SK-N-SH (cell line): ENCODE data around the gene NSL1. TPM values are rescaled to one million over a fixed set of nuclear protein-coding genes. Genes with fewer than 3 reads are reported as not detected.
A peak's percentile ranks its signal among the peaks of the same experiment; 100 is the strongest.

Experiments used
- CTCF ChIA-PET: fragments of 300-600, 350-600 bp; formaldehyde crosslinking; extraction: SDS; loops from one replicate; lab custom pipeline; 2021; lab: Yijun Ruan, JAX
- POLR2A ChIA-PET: fragments of 350-600 bp; sonication (Branson Sonifier 250); formaldehyde crosslinking; extraction: SDS; loops from one replicate; lab custom pipeline; 2020; ENCODE audit warnings: antibody characterized with exemption, inconsistent platforms; lab: Yijun Ruan, JAX
- DNase-seq: peaks from one replicate; pipeline ENCODE4 v3.0.0; 2012
- H2AFZ ChIP-seq: fragments of 200-600 bp; sonication (generic); 2 replicates; pipeline ENCODE4 v1.8.1; 2016; ENCODE audit warnings: antibody characterized with exemption, mild to moderate bottlenecking, low read depth
- H3F3A ChIP-seq: fragments of 200-600 bp; sonication (generic); replicated peaks from 2 replicates; pipeline ENCODE3; 2016; ENCODE audit warnings: antibody characterized with exemption, mild to moderate bottlenecking; ENCODE audit not compliant: insufficient read depth
- H3K27ac ChIP-seq, 2 experiments: fragments of 200-500 bp in 1 of 2; fragments of 200-600 bp in 1 of 2; sonication (Bioruptor generic) in 1 of 2; sonication (generic), shearing (Covaris generic) in 1 of 2; 2 replicates each; pipeline versions ENCODE4 v1.5.1 to v1.6.1; 2014 to 2016; ENCODE audit warnings: low read depth in 2 of 2, inconsistent platforms in 1 of 2, low read length in 1 of 2, mild to moderate bottlenecking in 1 of 2, mixed read lengths in 1 of 2
- H3K27me3 ChIP-seq: fragments of 200-600 bp; sonication (generic), shearing (Covaris generic); 2 replicates; pipeline ENCODE4 v1.6.1; 2016; ENCODE audit warnings: mixed run types; ENCODE audit not compliant: insufficient read depth
- H3K36me3 ChIP-seq, 2 experiments: fragments of 200-500 bp in 1 of 2; fragments of 200-600 bp in 1 of 2; sonication (Bioruptor generic) in 1 of 2; sonication (generic) in 1 of 2; replicated peaks in 1 of 2; 2 replicates each; pipeline versions ENCODE3 to v1.5.1; 2014 to 2016; ENCODE audit warnings: low read length in 1 of 2, mild to moderate bottlenecking in 1 of 2; ENCODE audit not compliant: insufficient read depth in 2 of 2, control insufficient read depth in 1 of 2
- H3K4me1 ChIP-seq, 2 experiments: fragments of 200-500 bp in 1 of 2; fragments of 200-600 bp in 1 of 2; sonication (Bioruptor generic) in 1 of 2; sonication (generic), shearing (Covaris generic) in 1 of 2; 2 replicates each; pipeline versions ENCODE4 v1.5.1 to v1.6.1; 2014 to 2016; ENCODE audit warnings: low read depth in 1 of 2, low read length in 1 of 2, mixed run types in 1 of 2; ENCODE audit not compliant: insufficient read depth in 2 of 2, control insufficient read depth in 1 of 2
- H3K4me2 ChIP-seq: fragments of 200-600 bp; sonication (generic), shearing (Covaris generic); 2 replicates; pipeline ENCODE4 v1.6.1; 2017; ENCODE audit warnings: mixed run types
- H3K4me3 ChIP-seq, 2 experiments: fragments of 200-500 bp in 1 of 2; fragments of 200-600 bp in 1 of 2; sonication (Bioruptor generic) in 1 of 2; sonication (generic), shearing (Covaris generic) in 1 of 2; 2 replicates each; pipeline versions ENCODE4 v1.5.1 to v1.8.1; 2014 to 2016; ENCODE audit warnings: low read depth in 2 of 2, inconsistent platforms in 1 of 2, low read length in 1 of 2, mild to moderate bottlenecking in 1 of 2, mixed read lengths in 1 of 2, moderate library complexity in 1 of 2
- H3K79me2 ChIP-seq: fragments of 200-600 bp; sonication (generic); 2 replicates; pipeline ENCODE4 v1.8.1; 2017; ENCODE audit warnings: mild to moderate bottlenecking; ENCODE audit not compliant: insufficient read depth
- H3K9ac ChIP-seq: fragments of 200-600 bp; sonication (generic); 2 replicates; pipeline ENCODE4 v1.6.1; 2017; ENCODE audit warnings: mixed run types
- H3K9me2 ChIP-seq: fragments of 200-600 bp; sonication (generic); 2 replicates; pipeline ENCODE4 v1.6.1; 2017; ENCODE audit warnings: mixed run types
- H3K9me3 ChIP-seq: fragments of 200-600 bp; sonication (generic); 2 replicates; pipeline ENCODE4 v1.6.1; 2017; ENCODE audit warnings: mixed run types, mild to moderate bottlenecking, moderate library complexity
- H4K20me1 ChIP-seq: fragments of 200-600 bp; sonication (generic); 2 replicates; pipeline ENCODE4 v1.6.1; 2017; ENCODE audit warnings: mild to moderate bottlenecking, mixed run types; ENCODE audit not compliant: insufficient read depth
- CHD2 ChIP-seq: fragments of 150-350 bp; IDR thresholded peaks from 2 replicates; pipeline ENCODE4 v1.6.1; 2018; ENCODE audit warnings: low read length; ENCODE audit not compliant: partially characterized antibody
- CTCF ChIP-seq: fragments of 200-600 bp; sonication (generic); IDR thresholded peaks from 2 replicates; pipeline ENCODE4 v1.6.1; 2017; ENCODE audit warnings: antibody characterized with exemption, mild to moderate bottlenecking, moderate library complexity
- EP300 ChIP-seq, 2 experiments: IDR thresholded peaks; 2 replicates each; pipeline versions ENCODE4 v1.4.0 to v1.6.1; 2012; ENCODE audit warnings: borderline replicate concordance in 1 of 2, low read depth in 1 of 2, low read length in 1 of 2
- FOXJ3 ChIP-seq: sonication (generic); formaldehyde crosslinking; IDR thresholded peaks from 2 replicates; pipeline ENCODE4 v1.5.1; 2020; ENCODE audit warnings: mild to moderate bottlenecking, missing genetic modification reagents
- FOXM1 ChIP-seq: IDR thresholded peaks from 2 replicates; pipeline ENCODE4 v1.4.0; 2012; ENCODE audit warnings: low read depth, mild to moderate bottlenecking
- GABPA ChIP-seq: IDR thresholded peaks from 2 replicates; pipeline ENCODE4 v1.4.0; 2012; ENCODE audit warnings: low read depth, mild to moderate bottlenecking
- IRF3 ChIP-seq: fragments of 150-350 bp; IDR thresholded peaks from 2 replicates; pipeline ENCODE4 v1.6.1; 2016; ENCODE audit warnings: mild to moderate bottlenecking, low read depth, low read length
- JUND ChIP-seq: IDR thresholded peaks from 2 replicates; pipeline ENCODE4 v1.4.0; 2012
- MAX ChIP-seq: IDR thresholded peaks from 2 replicates; pipeline ENCODE4 v1.4.0; 2012; ENCODE audit warnings: low read depth
- PBX3 ChIP-seq: IDR thresholded peaks from 2 replicates; pipeline ENCODE4; 2012
- POLR2AphosphoS5 ChIP-seq: IDR thresholded peaks from 2 replicates; pipeline ENCODE4 v1.6.1; 2012; ENCODE audit warnings: low read depth, low read length
- REST ChIP-seq: IDR thresholded peaks from 2 replicates; pipeline ENCODE4 v1.6.1; 2012; ENCODE audit warnings: mild to moderate bottlenecking, low read depth, low read length, moderate library complexity
- TAF1 ChIP-seq: IDR thresholded peaks from 2 replicates; pipeline ENCODE4 v1.6.1; 2012; ENCODE audit warnings: low read depth, mild to moderate bottlenecking, low read length, moderate library complexity, borderline replicate concordance
- TEAD4 ChIP-seq: IDR thresholded peaks from 2 replicates; pipeline ENCODE4 v1.4.0; 2012; ENCODE audit warnings: mild to moderate bottlenecking, borderline replicate concordance; ENCODE audit not compliant: insufficient read depth
- USF2 ChIP-seq: fragments of 150-350 bp; IDR thresholded peaks from 2 replicates; pipeline ENCODE4 v1.6.1; 2017; ENCODE audit warnings: antibody characterized with exemption, low read length, low read depth, borderline replicate concordance
- YY1 ChIP-seq: IDR thresholded peaks from 2 replicates; pipeline ENCODE4 v1.4.0; 2012; ENCODE audit warnings: low read depth, mild to moderate bottlenecking
- WGBS: methylation state at CpG from one replicate; pipeline ENCODE4 v1.1.6; 2017; ENCODE audit warnings: low lambda C conversion rate; 5-methylcytosine and 5-hydroxymethylcytosine counted together
- polyA plus RNA-seq, 3 experiments: library from polyadenylated mRNA; depleted of rRNA; stranded (reverse); fragments of >200 nt; gene quantifications; 2 replicates each; pipeline ENCODE4 v1.2.3, GENCODE V29; 2012

The NSL1 gene
- polyA plus RNA-seq, 1 of the 3 experiments (the other 2 are of a cell fraction) = 22.5 TPM

GRCh38 chr1:212698467-212699103 is 93.0 kb downstream of the NSL1 start:
- H3K4me2 ChIP-seq = peak overlapping the region; percentile 69
- peaks cover 9% of the 10 kb centered on the region for H3F3A ChIP-seq
- no peaks in the 10 kb centered on the region for H3K36me3 ChIP-seq
- H3K9ac ChIP-seq = no peak overlapping the region
- H3K79me2 ChIP-seq = no peaks in the 10 kb centered on the region
- no peaks in the 10 kb centered on the region for H4K20me1 ChIP-seq
- peaks cover 46% of the 10 kb centered on the region for H3K27me3 ChIP-seq
- DNase-seq = no peak
- H3K9me3 ChIP-seq = no peaks in the 10 kb centered on the region
- POLR2A ChIA-PET = interaction anchor here (1.3 kb wide), 1 partner anchor 90 kb away, joined by 4 read pairs; the partner anchor contains the start of gene ATF3
- H2AFZ ChIP-seq = no peak overlapping the region
- H3K4me3 ChIP-seq = peak overlapping the region; percentile 50 to 65; a peak in 2 of 4 replicates
- TF ChIP-seq CHD2 = no peak
- no peak for TF ChIP-seq REST
- TF ChIP-seq USF2 = no peak
- no peak for TF ChIP-seq PBX3
- TF ChIP-seq FOXJ3 (CRISPR knock-in tag) = no peak
- no peak for TF ChIP-seq GABPA
- TF ChIP-seq TEAD4 = no peak
- no peak for TF ChIP-seq FOXM1
- 31% methylated on average over 12 of the region's 12 CpGs for WGBS
- CTCF ChIA-PET = interaction anchor here (0.7 to 2.3 kb wide), 13 partner anchors 8 to 221 kb away, joined by 3 to 7 read pairs (median 3); partner anchors contain the start of gene ATF3
- no peak overlapping the region for H3K27ac ChIP-seq
- no peaks in the 10 kb centered on the region for H3K9me2 ChIP-seq
- H3K4me1 ChIP-seq = peaks cover 0 to 25% of the 10 kb centered on the region in 2 experiments; a peak in 2 of 4 replicates

GRCh38 chr1:212696721-212697331 is 94.8 kb downstream of the NSL1 start:
- Histone ChIP-seq H4K20me1 (no peaks in the 10 kb centered on the region), H3K27ac (no peak overlapping the region), H3K9me2 (no peaks in the 10 kb centered on the region), H3K79me2 (no peaks in the 10 kb centered on the region), H3K9me3 (no peaks in the 10 kb centered on the region), H3K27me3 (peaks cover 46% of the 10 kb centered on the region), H3F3A (peaks cover 11% of the 10 kb centered on the region), H2AFZ (no peak overlapping the region), H3K36me3 (no peaks in the 10 kb centered on the region), H3K4me3 (no peak overlapping the region), H3K9ac (no peak overlapping the region), H3K4me1 (peaks cover 0 to 25% of the 10 kb centered on the region in 2 experiments; a peak in 2 of 4 replicates), H3K4me2 (no peak overlapping the region)
- ChIA-PET CTCF (interaction anchor here (0.7 to 1.5 kb wide), 4 partner anchors 52 to 235 kb away, joined by 3 to 4 read pairs (median 3); no protein-coding TSS in a partner anchor), POLR2A (no interaction called here)
- 75% methylated on average over 11 of the region's 13 CpGs for WGBS
- DNase-seq = no peak
- TF ChIP-seq EP300 (IDR thresholded peaks at IDR 0.05; ENCODE audit: borderline replicate concordance in 1 of 2, low read depth in 1 of 2, low read length in 1 of 2) = no peak
- TF ChIP-seq YY1 = no peak
- TF ChIP-seq TAF1 = no peak
- TF ChIP-seq CTCF = no peak
- TF ChIP-seq JUND = no peak
- TF ChIP-seq POLR2AphosphoS5 = no peak
- no peak for TF ChIP-seq MAX
- no peak for TF ChIP-seq IRF3
